HG02870 (cell line): Measurements from ENCODE around the gene SUFU.

Source experiments
- ATAC-seq: cut with Tn5 transposase; IDR thresholded peaks from one replicate; pipeline ENCODE4 v1.9.1; 2021; ENCODE audit warnings: mild to moderate bottlenecking, moderate library complexity; ENCODE audit not compliant: unreplicated experiment

SUFU gene

DNA sequence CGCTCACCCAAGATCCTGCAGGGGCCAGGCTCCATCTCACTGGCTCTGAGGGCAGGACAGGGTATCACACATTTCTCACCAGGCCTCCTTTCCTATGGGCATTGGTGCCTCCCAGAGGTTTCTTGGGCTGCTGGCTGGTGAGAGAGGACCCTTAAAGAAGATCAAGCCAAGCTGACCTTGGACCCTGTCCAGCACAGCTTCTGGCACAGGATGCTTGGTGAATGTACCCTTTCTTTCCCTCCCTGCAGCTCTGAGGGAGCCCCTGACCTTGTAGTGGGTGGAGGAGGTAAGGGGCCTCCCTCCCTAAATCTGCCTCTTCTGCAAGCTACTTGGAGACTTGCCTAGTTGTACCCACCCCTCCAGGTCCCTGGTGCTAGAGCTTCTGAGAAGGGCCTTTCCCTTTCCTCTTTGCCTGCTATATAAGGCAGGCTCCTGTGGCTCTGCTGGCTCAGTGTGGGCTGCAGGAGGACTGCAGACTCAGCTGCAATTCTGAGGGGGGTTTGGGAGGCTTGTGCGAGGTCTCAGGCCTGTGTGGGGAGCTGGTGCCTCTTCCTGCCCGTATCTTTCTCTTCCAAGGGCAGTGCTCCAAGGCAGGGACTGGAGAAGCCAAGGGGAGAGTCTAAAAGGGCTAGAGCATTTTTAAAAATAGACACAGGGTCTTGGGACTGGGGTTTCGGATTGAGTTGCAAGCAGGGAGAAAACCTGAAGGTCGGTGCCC is 128.8 kb downstream of the SUFU start:
- no peak for ATAC-seq

DNA sequence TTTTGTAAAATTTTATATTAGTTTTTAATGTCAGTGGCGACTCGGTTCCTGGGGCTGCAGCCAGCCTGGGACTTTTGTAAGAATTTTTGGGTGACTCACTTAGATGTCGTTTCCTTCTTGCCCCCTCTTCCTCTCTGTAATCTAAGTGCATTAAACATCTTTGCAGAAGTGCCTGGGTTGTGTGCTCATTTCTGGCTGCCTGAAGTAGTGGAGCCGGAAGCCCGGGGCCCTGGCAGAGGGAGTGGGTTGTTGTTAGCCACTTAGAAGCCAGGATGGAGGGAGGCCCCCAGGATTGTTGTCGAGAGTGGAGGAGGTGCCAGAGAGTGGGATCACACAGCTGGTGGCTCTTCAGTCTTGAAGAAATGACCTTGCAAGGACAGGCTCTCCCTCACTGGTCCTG is 129.5 kb downstream of the SUFU start:
- no peak for ATAC-seq

DNA sequence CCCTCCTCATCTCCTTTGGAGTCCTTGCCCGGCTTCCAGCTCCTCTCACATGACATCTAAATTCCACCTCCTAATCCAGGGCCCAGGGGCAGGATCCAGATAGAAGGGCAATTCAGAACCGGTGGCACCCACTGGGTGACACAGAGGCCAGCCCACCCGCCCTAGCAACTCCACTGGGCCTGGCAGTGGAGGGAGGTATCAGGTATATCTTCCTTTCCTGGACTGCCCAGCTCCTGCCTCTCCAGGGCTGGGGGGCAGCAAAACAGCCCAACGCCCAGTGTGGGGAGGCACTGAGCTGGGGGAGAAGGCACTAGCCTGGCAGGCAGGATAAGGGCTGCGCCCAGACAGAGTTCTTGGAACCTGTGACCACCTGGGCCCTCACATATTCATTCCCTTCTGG is 130.1 kb downstream of the SUFU start:
- no peak for ATAC-seq

DNA sequence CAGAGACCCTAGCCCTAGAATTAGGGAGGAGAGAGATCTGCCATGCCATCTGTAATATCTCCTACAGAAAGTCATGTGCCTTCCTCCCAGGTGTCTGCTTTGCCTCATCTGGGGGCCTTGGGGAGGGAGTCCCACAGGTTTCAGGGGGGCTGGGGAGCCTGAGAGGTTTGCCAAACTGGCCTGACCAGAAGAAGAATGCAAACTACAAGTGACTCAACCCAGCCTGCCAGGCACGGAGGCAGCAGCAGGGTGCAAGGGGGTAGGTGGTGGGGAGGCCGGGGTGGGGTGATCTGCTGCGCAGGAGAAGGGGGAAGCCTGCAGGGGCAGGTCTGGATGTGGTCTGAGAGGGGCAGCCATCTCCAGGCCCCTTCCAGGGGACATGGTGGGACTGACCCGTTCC is 130.9 kb downstream of the SUFU start:
- ATAC-seq, result no peak

DNA sequence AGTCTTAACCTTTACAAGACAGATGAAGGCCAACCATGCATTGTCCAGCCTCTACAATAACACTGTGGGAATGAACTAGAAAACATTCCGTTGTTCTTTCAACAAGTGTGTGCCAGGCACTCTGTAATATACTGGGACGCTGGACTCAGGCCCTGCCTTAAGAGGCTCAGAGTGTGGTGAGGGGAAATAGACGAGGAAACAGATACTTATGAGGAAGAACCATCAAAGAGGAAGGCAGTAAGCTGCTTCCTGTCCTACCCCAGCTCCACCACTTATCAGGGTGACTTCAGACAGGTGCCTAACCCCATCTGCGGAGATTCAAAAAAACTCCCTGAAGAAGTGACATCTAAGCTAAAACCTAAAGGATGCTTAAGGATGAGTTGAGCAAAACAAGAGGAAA is 131.6 kb downstream of the SUFU start:
- no peak for ATAC-seq

DNA sequence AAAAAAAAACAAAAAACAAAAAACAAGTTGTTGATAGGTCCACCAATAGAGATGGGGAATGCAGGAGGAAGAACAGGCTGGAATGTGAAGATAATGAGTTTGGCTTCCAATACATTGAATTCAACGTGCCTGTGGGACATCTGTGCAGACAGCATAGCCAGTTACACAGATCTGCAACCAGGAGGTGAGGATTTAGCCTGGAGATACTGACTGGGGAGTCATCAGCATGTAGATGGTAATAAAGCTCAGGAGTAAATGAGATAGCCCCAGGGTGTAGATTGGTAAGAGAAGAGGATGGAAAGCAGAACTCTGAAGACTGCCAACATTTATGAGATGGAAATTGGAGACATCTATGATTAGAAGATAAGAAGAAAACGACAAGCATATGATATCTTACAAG is 135.8 kb downstream of the SUFU start:
- ATAC-seq, result no peak

DNA sequence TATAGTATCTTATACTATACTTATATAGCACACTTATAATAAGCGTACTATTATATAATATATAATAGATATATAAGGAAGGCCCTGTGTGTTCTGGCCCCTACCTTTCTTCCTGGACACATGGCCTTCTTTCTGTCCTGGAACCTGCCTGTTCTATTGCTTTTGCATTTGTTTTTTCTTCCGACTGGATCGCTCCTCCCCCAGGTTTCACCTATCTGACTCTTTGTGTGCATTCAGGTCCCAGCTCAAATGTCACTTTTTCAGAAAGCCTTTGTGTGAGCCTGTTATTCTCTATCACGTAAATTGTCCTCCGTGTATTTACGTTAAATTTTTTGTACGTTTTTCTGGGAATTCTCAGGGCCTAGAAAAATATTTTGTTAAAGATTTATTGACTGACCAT is 137.6 kb downstream of the SUFU start:
- no peak for ATAC-seq

DNA sequence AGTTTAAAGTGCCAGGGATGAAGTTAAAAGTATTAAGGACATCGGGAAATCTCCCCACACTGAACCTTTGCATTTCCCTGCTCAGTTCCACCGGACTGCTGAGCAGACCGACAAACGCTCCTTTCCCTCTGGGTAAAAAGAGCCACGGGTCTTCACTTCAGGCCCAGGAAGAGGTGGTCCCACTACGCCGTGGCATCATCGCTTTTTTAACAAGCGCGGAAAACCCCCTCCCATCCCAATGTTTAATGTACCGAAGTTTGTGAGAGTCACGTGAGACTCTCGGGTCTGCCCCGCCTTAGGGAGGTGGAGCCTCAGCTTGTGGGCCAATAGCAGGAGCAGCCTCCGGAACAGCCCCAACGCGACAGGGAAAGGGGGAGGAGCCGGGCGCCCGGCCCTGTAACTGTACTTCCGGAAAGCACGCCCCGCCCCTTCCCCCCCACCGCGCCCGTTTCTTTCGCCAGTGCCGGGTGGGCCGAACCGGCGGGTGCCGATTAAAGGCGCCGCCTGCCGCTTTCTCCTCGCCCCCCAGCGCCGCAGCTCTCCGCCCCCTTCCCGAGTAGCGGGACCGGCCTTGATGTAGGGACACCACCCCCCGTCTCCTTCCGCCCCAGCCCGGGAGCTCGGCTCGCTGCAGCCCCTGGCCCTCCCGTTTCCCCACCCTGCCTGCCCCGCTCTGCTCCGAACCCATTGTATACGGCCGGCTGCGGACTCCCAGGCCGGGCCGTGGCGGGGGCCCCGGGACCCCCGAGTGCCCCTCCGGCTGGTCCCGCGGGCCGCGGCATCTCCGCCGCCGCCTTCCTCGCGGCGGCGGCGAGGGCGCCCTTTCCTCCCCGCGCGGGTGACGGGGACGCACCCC is 138.3 kb downstream of the SUFU start:
- peak; percentile 50 for ATAC-seq

DNA sequence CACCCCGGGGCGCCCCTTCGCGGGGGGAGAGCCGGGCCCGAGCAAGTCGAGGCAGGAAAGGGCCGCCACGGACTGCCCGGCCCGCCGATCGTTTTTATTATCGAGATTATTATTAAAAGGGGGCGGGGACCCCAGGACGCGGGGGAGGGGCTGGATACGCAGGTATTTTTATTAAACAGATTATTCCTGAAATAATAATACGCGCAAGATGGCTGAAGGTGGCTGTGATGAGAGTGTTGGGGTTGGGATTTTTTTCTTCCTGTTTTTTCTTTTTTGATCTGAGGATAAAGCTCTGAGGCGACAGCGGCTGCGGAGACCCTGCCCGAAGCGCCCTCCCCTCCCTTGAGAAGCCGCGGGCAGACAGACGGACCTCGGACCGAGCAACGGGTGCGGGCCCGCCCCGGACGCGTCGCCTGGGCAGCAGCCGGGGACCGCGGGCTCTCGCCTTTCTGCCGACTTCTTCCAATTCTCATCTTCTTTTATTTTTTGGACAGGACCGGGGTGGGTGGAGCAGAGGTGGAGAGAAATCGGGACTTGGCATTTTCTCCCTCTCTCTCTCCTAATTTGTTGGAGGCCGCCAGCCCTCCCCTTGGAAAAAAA is 139.1 kb downstream of the SUFU start:
- no peak for ATAC-seq

DNA sequence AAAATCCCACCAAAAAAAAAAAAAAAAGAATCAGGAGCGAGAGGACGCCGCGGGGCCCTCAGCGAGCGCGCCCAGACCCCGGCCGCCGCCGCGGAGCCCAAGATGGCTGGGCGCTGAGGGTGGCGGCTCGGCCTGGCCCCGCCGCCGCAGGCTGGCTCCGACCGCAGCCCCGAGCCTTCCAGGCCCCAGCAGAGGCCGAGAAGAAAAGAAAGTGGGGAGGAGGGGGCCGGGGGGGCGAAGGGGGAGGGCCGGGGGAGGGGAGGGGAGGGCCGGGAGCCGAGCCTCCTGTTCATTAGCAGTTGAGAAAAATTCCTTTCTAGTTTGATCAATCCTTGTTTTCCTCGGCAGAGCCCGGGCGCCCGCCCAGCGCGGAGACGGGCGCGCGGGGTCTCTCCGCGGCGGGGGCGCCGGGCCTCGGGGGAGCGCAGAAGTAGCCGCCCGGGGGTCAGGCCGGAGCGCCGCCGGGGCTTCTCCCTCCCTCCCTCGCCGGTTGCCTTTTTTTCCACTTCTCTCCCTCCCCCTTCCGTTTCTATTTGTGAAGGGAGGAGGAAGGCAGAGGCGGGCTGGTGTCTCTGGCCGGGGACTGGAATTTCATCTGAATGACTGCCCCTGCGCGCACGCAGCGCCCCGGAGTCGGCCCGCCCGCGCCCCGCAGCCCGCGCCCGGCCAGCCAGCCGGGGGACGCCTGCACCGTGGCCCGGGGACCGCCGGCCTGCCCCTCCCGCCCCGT is 139.7 kb downstream of the SUFU start:
- no peak for ATAC-seq

DNA sequence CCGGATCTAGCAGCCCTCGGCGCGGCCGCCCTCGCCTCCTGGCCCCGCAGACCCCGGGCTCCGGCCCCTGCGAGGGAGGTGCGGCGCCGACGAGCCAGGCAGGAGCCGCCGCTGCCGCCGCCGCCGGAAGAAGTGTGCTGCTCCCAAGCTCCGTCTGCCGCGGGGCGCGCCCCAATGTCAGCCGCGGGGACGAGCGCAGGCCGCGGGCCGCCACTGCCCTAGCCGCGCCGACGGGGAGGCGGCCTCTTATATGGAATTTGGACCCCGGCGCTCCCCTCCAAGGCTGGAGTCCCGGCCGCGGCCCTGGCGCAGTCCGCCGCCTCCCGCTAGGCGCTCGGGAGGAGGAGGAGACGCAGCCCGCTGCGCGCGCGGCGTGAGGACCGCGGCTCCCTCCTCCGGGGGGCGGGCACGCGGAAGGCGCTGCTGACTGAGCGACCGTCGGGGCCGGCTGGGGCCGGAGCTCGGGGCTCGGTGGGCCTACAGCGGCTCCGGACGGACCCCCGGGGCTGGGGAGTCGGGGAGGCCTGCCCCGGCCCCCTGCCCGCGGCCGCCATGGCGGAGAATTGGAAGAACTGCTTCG is 140.4 kb downstream of the SUFU start, which contains the start of gene TRIM8:
TSS of gene TRIM8 (plus strand) at position 414 of the 580 bp plus-strand sequence. CDS start at position 553, 139 bp downstream.
- ATAC-seq, result no peak

DNA sequence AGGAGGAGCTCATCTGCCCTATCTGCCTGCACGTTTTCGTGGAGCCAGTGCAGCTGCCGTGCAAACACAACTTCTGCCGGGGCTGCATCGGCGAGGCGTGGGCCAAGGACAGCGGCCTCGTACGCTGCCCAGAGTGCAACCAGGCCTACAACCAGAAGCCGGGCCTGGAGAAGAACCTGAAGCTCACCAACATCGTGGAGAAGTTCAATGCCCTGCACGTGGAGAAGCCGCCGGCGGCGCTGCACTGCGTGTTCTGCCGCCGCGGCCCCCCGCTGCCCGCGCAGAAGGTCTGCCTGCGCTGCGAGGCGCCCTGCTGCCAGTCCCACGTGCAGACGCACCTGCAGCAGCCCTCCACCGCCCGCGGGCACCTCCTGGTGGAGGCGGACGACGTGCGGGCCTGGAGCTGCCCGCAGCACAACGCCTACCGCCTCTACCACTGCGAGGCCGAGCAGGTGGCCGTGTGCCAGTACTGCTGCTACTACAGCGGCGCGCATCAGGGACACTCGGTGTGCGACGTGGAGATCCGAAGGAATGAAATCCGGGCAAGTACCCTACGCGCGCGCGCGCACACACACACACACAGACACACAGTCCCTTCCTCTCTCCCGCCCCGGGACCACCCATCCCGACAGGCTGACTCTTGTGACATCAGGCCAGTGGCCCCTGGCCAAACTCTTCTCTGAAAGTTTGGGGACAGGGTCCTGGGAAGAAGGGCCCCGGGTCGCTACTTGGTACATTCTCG is 141.0 kb downstream of the SUFU start:
- ATAC-seq, result no peak

DNA sequence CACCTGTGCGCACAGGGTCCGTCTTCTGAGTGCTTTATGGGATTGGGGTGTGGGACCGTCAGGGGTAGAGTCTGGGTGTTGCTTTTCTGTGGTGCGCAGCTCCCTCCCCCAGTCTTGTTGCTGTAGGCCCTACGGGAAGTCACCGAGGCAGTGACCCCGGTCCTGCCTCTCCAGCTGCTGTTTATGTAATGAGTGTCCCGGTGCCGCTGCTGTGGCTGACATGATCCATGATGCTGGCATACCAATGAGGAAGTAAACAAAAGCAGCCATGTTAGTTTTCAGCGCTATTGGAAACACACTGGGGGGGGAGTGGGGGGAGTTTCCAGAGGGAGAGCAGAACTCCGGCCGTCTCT is 141.6 kb downstream of the SUFU start:
- no peak for ATAC-seq

DNA sequence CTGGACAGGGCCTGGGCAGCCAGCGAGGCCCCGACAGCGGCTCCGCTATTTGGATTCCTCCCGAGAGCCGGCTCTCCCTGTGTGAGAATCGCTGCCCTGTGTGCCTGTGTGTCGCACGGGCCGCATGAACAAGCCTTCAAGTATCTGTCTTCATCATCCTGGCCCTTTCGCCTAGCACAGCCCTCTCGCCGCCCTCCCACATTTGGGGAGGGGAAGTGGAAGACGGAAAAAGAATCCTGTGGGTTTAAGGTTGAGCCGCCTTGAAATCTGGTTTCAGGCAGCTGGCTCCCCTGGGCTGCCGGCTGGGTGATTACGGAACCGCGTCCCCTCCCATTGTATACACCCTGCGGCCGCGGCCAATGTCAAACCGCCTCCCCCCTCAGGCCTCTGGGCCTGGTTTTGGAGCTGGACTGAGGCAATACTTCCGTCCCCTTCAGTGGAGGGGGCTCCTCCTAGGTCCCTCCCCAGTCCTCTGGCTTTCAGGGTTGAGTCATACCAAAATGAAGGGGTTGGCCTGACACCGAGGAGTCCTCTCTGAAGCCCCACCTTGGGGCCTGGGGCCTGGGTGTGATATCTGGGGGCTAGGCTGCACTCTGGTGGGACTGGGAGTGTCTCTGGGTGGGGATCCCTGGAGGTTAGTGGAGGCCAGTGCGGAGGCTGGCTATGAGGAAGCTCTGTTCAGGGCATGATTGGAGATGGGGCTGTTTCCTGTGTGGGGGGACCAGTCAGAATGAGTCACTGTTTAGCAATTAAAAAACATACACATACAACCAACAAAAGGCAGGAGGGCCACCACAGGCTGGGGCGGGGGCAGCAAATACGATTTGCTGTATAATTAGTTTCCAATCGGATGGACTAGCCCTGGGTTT is 142.2 kb downstream of the SUFU start:
- ATAC-seq, result peak; percentile 42

DNA sequence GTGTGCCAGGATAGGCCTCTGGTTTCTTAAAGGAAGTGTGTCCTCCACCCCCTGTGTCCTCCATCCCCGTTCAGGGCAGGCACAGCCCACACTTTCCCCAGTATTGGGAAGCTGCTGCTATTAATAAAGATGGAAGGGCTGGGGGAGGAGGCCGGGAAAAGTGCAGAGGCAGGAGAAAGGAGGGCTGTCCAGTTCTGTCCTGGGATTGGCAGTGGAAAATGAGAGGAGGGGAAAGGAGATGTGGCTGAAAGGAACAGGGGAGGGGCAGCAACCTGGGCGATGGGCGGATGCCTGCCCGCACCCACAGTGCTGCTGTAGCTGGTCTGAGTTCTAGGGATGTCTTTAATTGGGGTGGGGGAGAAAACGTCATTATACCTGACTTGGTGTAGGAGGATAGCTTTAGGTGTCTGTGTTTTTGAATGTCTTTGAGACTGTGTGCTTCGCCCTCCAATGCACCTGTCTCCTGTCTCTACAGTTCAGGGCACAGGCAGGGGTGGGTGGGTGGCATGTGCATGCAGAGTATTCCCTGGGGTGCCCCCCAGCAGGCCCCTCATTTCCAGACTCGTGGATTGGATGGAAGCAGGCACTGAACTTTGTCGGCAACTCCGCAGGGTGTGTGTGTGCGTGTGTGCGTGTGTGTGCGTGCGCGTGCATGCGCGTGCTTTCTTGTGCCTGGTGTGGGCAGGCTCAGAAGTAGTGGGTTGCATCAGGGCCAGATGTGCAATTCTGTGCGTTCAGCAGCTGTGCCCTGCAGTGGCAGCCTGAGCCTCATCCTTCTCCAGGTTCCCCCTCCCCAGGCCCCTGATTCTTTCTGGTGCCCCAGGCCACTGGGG is 143.1 kb downstream of the SUFU start:
- no peak for ATAC-seq

DNA sequence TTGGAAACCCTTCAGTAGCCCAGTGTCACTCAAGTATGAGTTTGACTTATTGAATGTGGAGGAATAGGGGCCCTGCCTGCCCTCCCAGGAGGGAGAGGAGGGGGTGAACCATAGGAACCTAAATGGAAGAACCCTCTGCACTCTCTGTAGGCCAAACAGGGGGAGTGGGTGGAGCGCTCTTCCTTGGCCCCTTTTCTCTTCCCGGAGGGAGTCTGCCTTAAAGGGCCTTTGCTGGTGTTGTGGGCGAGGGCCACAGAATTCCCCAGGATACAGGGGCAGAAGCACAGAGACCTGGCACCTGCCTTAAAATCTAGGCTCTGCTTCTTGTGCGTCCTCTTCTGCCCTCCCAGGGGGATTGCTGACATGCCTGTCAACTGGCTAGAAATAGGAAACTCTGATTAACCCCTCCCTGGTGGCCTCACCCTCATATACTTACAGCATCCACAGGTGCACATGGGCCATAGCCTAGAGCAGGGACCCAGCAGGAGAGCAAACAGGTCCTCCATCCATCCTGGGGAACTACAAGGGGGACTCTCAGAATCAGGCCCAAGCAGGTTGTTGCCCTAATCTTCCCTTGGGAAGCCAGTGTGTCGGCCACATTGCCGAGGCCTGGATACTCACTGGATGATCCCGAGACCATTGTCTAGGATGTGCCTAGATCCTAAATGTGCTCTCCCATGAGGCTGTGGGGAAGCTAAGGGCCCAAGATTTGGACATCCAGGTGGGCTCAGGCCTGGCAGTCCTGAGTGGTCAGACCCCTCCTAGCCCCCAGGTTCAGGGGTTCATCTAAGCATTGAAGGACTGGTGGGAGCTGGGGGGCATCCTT is 143.9 kb downstream of the SUFU start:
- no peak for ATAC-seq

DNA sequence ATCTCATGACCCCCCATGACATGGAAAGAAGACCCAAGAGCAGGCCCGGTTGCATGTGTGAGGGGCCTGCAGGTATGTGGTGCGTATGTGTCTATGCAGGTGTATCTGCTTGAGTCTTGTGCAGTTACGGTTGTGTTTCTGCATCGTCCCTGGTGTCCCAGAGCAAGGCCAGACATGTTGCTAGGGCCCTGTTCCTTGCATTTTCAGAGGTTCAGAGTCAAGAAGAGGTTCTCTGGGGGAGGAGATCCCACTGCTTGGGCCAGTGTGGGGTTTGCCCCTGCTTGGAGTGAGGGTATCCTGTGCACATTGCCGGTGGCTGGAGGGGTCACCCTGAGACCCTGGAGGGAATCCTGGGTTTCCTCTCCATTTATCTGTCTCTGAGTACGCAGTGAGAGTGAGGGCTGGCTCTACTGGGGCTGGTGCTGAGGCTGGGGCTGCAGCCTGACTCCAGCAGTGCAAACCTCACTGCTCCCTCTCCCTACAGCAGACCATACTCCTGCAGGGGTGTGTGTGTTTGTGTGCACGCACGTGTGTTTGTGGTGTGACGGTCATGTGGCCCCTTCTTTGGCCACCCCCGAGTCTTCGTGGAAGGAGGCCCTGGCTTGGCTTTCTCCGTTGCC is 144.6 kb downstream of the SUFU start:
- no peak for ATAC-seq
